Natural killer cell treated with Interleukin-12 subunit alpha and Interleukin-12 subunit beta and Interleukin-15 and Interleukin-18, amount 100 ng/mL, for 72 hours (primary cell): Measurements from ENCODE around the gene C9orf152. TPM values are rescaled to one million over a fixed set of nuclear protein-coding genes. Genes with fewer than 3 reads are reported as not detected.
A peak's percentile ranks its signal among the peaks of the same experiment; 100 is the strongest.

Experiments used
- ATAC-seq, 2 donors: fragments of 150-1000 bp; cut with Tn5 transposase in 1 of 2; sonication (Bioruptor Pico), chemical (Tn5 transposase) in 1 of 2; 2 replicates each; pipeline ENCODE4 v1.10.0; 2021
- DNase-seq: peaks from one replicate; pipeline ENCODE4 v3.0.0; 2022; ENCODE audit warnings: low spot score
- H3K27ac Mint-ChIP-seq, 2 donors: 1 replicate in 1 of 2; 2 replicates in 1 of 2; pipeline ENCODE4 v1.8.0; 2022; ENCODE audit warnings: mixed read lengths in 2 of 2, mild to moderate bottlenecking in 1 of 2, moderate library complexity in 1 of 2
- H3K27me3 Mint-ChIP-seq, 2 donors: 1 replicate in 1 of 2; 2 replicates in 1 of 2; pipeline ENCODE4 v1.8.0; 2022; ENCODE audit warnings: mixed read lengths in 2 of 2
- H3K36me3 Mint-ChIP-seq: one replicate; pipeline ENCODE4 v1.8.0; 2022; ENCODE audit warnings: mixed read lengths
- H3K4me1 Mint-ChIP-seq, 2 donors: 1 replicate in 1 of 2; 2 replicates in 1 of 2; pipeline ENCODE4 v1.8.0; 2022; ENCODE audit warnings: low read depth in 2 of 2, mixed read lengths in 2 of 2, mild to moderate bottlenecking in 1 of 2
- H3K4me3 Mint-ChIP-seq: one replicate; pipeline ENCODE4 v1.8.0; 2022; ENCODE audit warnings: mixed read lengths
- H3K9me3 Mint-ChIP-seq: 2 replicates; pipeline ENCODE4 v1.8.0; 2022; ENCODE audit warnings: mixed read lengths
- total RNA-seq, 2 donors: library from RNA; stranded (reverse); gene quantifications; one replicate each; pipeline ENCODE4 v1.2.3, GENCODE V29; 2022

C9orf152 gene
- total RNA-seq, 2 donors from 2014 or later = not detected

- peak overlapping the region; percentile 77 to 84 for H3K27ac Mint-ChIP-seq
- H3K27me3 Mint-ChIP-seq = no peaks in the 10 kb centered on the region
- H3K4me1 Mint-ChIP-seq = peaks cover 45 to 79% of the 10 kb centered on the region in 2 donors
- H3K36me3 Mint-ChIP-seq = no peaks in the 10 kb centered on the region
- peak; percentile 63 for DNase-seq
- peak overlapping the region; percentile 71 for H3K4me3 Mint-ChIP-seq
- peak; percentile 83 to 92 for ATAC-seq
- H3K9me3 Mint-ChIP-seq = no peaks in the 10 kb centered on the region
These were observed 51.1 kb downstream of the C9orf152 start for GRCh38 chr9:110156902-110157301.

DNA sequence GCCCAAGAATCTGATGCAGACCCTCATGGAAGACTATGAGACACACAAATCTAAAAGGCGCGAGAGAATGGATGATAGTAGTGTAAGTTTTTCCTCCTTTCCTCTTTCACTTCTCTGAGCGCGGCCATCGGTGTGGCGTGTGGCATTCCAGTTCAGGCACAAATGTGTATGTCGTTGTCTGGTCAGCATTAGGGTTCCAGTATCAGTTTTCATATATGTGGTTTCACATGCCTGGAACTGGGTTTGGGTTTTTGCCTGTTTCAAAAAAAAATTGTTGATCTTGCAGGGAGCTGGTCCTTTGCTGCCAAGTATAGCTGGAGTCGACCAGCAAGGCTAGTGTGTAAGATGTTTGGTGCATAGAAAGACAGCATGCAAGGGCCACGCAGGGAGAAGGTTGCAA is 51.5 kb downstream of the C9orf152 start:
- peaks cover 42 to 78% of the 10 kb centered on the region in 2 donors for H3K4me1 Mint-ChIP-seq
- DNase-seq = no peak
- peak overlapping the region; percentile 77 to 84 for H3K27ac Mint-ChIP-seq
- peak overlapping the region; percentile 71 for H3K4me3 Mint-ChIP-seq
- no peaks in the 10 kb centered on the region for H3K27me3 Mint-ChIP-seq
- H3K9me3 Mint-ChIP-seq = no peaks in the 10 kb centered on the region
- ATAC-seq = peak; percentile 15 to 16
- H3K36me3 Mint-ChIP-seq = no peaks in the 10 kb centered on the region

DNA sequence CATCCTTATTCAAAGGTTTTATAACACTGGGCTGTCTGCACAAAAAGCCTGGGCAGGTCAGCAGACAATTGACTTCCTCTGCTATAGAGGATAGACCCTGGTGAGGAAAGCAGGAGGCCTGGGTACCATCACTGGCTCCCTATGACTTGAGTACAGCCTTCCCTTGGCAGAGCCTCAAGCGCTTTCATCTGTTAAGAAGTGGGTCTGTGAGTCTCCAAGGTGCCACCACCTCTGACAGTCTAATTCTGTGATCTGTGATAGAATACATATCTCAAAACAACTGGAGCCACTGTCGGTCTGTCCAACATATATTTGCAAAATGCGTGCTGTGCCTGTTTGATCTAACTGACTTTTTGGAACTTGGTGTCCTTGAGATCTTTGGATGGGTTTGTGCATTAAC is 52.2 kb downstream of the C9orf152 start:
- Mint-ChIP-seq H3K4me1 (peaks cover 40 to 78% of the 10 kb centered on the region in 2 donors), H3K9me3 (no peaks in the 10 kb centered on the region), H3K27me3 (no peaks in the 10 kb centered on the region), H3K4me3 (no peak overlapping the region), H3K27ac (peak overlapping the region; percentile 77 to 84), H3K36me3 (no peaks in the 10 kb centered on the region)
- no peak for DNase-seq
- no peak for ATAC-seq

DNA sequence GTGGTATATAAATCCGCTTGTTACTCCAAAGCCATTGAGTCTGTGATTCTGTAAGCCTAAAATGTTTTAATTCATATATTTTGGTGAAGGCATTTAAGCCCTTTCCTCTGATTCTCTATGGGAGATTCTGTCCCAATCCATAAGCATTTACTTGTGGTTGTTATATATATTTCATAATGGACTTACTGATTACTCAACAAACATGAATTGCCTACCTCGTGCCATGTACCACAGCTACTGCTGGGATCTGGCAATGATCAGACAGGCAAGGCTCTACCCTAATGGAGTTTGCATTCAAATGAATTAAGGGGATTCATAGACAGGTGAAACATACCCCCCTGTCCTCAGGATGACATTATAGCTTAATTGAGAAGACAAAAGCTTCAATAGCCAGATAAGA is 54.5 kb downstream of the C9orf152 start:
- Mint-ChIP-seq H3K4me1 (peaks cover 54 to 80% of the 10 kb centered on the region in 2 donors), H3K27ac (peak overlapping the region; percentile 44 to 58), H3K4me3 (no peak overlapping the region), H3K27me3 (no peaks in the 10 kb centered on the region), H3K9me3 (no peaks in the 10 kb centered on the region), H3K36me3 (peaks cover 5% of the 10 kb centered on the region)
- ATAC-seq = no peak
- DNase-seq = no peak

- Mint-ChIP-seq H3K9me3 (no peaks in the 10 kb centered on the region), H3K4me1 (peaks cover 56 to 80% of the 10 kb centered on the region in 2 donors), H3K4me3 (no peak overlapping the region), H3K27me3 (no peaks in the 10 kb centered on the region), H3K27ac (peak overlapping the region in 1 of 2 donors; percentile 44), H3K36me3 (peaks cover 5% of the 10 kb centered on the region)
- DNase-seq = no peak
- ATAC-seq = peak in 1 of 2 donors; percentile 29
These were observed 55.1 kb downstream of the C9orf152 start for GRCh38 chr9:110152704-110153374.

Other genes starting within 250 kb of the C9orf152 start
- 100 to 1,000 TPM; 193 to 229 TPM for gene TXN, start 48.3 kb upstream of the C9orf152 start, total RNA-seq
- not detected for gene TXNDC8, start 129.7 kb upstream of the C9orf152 start, total RNA-seq